Body of pancreas (tissue), 4 donors: ENCODE data around the gene KLK8.

ENCODE experiments used
- CTCF ChIP-seq, 7 experiments: fragments of 450-650 bp in 4 of 7; fragments of 200-600 bp in 3 of 7; sonication (generic) in 3 of 7; IDR thresholded peaks; one replicate each; pipeline ENCODE4 v1.5.1; 2016 to 2019; ENCODE audit warnings: antibody characterized with exemption in 7 of 7
- POLR2A ChIP-seq, 3 donors: fragments of 450-650 bp; IDR thresholded peaks; one replicate each; pipeline ENCODE4 v1.6.1; 2016; ENCODE audit warnings: antibody characterized with exemption in 3 of 3, mild to moderate bottlenecking in 2 of 3

DNA sequence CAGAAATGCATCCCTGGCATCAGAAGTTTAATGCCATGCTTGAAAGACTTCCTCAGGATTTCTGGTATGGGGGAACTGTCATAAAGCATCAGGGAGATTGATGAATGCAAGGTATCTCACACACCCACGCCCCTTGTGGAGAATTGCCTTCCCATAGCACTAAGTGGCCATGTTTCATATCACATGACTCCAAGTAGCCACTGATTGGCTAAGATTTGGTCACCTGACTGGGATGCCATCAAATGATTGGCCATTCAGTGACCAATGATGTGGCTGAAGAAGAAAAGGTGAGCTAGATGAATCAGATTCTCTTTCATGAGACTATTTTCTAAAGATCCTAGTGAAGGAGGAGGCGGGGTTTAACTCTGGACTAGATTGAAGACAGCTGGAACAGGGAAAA is 7.3 kb downstream of the KLK8 start:
- TF ChIP-seq CTCF (IDR thresholded peaks at IDR 0.05) (no peak), POLR2A (IDR thresholded peaks at IDR 0.05) (no peak)
